ENCODE results near the gene GRID1.

DNA sequence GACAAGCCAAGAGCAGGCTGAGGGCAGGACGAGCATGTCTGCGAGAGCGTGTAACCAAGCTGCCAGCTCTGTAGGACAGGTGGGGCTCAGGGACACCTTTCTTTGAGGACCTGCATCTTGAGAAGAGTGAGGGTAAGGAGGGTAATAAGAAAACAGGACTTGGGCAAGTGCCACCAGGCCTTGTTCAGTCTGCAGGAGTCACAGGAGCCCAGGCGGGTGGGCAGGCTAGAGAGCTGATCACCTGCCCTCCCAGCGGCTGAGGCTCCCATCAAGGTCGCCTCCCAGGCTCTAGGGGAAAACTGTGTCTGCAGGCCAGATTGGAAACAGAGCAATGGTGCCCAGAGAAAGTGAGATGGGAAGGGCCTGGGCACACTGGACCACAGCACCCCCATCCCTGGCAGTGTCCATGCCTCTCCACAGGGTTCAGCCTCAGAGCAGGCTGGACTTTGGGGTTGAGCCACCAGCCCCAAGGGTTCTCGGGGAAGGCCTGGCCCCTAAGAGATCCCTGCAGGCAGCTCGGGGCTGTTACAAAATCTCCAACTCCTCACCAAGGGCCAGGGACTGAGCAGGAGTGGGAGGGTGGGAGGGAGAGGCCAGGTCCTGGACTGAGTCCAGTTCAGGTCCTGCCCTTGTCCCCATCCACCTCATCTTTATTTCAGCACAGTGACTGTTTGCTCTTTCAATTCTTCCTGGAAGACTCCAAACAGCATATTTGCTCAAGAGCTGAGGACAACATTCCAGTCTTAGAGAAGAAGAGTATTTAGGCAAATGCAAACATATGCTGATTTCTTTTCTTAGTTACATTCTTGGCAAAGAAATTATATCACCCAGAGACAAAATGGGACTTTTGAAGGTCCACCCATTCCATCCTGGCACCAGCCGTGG, 161.9 kb downstream of the GRID1 start:
- TF ChIP-seq, protein P1, sequence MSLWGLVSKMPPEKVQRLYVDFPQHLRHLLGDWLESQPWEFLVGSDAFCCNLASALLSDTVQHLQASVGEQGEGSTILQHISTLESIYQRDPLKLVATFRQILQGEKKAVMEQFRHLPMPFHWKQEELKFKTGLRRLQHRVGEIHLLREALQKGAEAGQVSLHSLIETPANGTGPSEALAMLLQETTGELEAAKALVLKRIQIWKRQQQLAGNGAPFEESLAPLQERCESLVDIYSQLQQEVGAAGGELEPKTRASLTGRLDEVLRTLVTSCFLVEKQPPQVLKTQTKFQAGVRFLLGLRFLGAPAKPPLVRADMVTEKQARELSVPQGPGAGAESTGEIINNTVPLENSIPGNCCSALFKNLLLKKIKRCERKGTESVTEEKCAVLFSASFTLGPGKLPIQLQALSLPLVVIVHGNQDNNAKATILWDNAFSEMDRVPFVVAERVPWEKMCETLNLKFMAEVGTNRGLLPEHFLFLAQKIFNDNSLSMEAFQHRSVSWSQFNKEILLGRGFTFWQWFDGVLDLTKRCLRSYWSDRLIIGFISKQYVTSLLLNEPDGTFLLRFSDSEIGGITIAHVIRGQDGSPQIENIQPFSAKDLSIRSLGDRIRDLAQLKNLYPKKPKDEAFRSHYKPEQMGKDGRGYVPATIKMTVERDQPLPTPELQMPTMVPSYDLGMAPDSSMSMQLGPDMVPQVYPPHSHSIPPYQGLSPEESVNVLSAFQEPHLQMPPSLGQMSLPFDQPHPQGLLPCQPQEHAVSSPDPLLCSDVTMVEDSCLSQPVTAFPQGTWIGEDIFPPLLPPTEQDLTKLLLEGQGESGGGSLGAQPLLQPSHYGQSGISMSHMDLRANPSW (CRISPR knock-in tag; conservative IDR thresholded peaks at IDR 0.05; ENCODE audit: low read depth), result no peak
- TF ChIP-seq, protein P2, sequence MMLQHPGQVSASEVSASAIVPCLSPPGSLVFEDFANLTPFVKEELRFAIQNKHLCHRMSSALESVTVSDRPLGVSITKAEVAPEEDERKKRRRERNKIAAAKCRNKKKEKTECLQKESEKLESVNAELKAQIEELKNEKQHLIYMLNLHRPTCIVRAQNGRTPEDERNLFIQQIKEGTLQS (CRISPR knock-in tag; conservative IDR thresholded peaks at IDR 0.05), result no peak
- TF ChIP-seq ZNF121 (CRISPR knock-in tag; IDR thresholded peaks at IDR 0.05), result no peak

All from WTC11 (cell line).